ENCODE results near the gene AHNAK. TPM values are rescaled to one million over a fixed set of nuclear protein-coding genes. Genes with fewer than 3 reads are reported as not detected.
A peak's percentile ranks its signal among the peaks of the same experiment; 100 is the strongest.
"Not testable (repeated sequence)": the region's sequence is repeated elsewhere in the genome, so short reads cannot be mapped to it uniquely, and the experiment has no call there.

Gene AHNAK, protein sequence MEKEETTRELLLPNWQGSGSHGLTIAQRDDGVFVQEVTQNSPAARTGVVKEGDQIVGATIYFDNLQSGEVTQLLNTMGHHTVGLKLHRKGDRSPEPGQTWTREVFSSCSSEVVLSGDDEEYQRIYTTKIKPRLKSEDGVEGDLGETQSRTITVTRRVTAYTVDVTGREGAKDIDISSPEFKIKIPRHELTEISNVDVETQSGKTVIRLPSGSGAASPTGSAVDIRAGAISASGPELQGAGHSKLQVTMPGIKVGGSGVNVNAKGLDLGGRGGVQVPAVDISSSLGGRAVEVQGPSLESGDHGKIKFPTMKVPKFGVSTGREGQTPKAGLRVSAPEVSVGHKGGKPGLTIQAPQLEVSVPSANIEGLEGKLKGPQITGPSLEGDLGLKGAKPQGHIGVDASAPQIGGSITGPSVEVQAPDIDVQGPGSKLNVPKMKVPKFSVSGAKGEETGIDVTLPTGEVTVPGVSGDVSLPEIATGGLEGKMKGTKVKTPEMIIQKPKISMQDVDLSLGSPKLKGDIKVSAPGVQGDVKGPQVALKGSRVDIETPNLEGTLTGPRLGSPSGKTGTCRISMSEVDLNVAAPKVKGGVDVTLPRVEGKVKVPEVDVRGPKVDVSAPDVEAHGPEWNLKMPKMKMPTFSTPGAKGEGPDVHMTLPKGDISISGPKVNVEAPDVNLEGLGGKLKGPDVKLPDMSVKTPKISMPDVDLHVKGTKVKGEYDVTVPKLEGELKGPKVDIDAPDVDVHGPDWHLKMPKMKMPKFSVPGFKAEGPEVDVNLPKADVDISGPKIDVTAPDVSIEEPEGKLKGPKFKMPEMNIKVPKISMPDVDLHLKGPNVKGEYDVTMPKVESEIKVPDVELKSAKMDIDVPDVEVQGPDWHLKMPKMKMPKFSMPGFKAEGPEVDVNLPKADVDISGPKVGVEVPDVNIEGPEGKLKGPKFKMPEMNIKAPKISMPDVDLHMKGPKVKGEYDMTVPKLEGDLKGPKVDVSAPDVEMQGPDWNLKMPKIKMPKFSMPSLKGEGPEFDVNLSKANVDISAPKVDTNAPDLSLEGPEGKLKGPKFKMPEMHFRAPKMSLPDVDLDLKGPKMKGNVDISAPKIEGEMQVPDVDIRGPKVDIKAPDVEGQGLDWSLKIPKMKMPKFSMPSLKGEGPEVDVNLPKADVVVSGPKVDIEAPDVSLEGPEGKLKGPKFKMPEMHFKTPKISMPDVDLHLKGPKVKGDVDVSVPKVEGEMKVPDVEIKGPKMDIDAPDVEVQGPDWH (N-terminal part only)
- total RNA-seq = 100 to 1,000 TPM; 329 to 404 TPM
- long read RNA-seq, full-length matches to known transcripts = 65 of 88 reads
- long read RNA-seq, partial matches to known transcripts = 0 of 88 reads
- long read RNA-seq, other reads (novel, unspliced or antisense) = 23 of 88 reads

DNA sequence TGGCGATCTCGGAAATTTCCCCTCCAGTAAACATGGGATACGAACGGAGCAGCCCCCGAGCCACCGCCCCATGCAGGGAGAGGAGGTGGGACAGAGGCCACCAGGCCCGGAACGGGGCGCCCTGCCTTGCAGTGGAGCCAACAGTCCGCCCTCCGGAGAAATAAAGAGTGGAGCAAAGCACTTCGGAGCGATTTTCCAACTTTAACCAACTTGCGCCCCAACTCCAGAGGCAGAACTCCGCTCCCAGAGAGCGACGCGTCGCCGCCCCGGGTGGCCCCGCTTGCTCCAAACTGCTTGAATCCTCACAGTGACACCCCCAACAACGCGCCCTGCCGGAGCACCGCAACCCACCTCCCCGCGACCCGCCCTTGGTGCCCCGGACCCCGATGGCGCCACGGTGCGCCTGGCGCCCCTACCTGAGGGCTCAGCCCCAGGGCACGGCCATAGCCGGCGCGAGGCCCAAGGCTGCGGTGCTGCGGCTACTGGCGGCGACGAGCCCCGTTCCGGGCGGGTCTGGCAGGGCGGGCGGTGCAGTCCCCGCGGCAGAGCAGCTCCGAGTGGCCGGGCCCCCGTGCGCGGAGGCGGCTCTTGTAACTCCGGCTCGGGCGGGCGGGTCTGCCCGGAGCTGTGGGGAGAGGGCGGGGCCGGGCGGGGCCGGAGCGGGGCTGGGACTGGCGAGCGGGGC is at the start of gene AHNAK:
AHNAK (minus strand) TSS at position 563 of the 685 bp plus-strand sequence. CDS start 10,708 bp downstream, outside the sequence.
- intact Hi-C loops (cut with DNase I) = loop anchor here in 1 of 2 donors (10.0 kb wide), 1 partner anchor 152 kb away; no protein-coding TSS in a partner anchor
- DNase-seq (peak; percentile 87), ATAC-seq (peak; percentile 72 to 74)

- intact Hi-C loops (cut with DNase I) = no loop called here
- DNase-seq (no peak), ATAC-seq (no peak)
Observed at GRCh38 chr11:62595124-62595523, 48.5 kb upstream of the AHNAK start.

DNA sequence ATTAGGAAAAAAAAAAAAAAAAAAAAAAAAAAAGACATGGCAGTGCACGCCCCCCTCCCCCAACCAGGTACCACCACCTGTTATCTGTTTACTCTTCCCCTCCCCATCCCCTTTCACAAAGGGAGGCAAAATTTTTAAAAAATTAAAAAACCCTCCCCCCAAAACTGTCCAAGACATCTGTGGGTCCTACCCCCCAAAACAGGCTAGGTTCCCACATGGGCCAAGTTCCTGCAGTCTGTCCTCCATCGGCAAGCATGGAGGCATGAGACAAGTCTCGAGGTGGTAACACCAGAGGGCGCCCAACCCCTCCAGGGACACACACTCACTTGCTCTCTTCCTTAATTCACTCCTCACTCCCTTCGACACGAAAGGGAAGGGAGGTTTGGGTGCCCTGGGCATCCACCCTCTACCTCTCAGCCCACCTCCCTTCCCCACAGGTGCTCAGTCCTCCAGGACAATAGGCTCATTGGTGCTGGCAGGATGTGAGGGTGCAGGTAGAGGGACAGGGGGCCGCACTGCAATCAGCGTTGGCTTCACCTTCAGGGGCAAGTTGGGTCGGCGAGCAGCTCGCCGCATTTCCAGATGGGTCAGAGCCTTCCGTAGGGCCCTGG is 46.9 kb upstream of the AHNAK start:
- DNase-seq (peak; percentile 85), ATAC-seq (peak in 1 of 2 donors; percentile 22)
- intact Hi-C loops (cut with DNase I) = no loop called here

DNA sequence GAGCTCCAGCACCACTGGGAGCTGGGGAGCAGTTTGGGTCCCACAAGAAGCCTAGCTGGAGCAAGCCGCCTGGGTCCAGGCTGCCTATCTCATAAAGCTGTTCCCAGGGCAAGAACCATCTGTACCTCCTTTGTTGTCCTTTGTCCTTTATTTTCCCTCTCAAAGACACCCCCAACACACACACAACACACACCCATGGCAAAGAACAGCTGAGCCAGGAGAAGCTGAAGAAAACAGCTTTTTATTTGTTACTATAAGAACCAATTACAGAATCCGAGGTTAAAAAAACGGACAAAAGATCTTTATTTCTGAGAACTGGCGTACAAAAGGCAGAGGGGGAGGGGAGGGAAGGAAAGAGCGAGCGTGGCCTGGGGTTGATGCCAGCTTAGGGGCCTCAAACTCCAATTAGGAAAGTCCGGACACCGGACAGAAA is 46.4 kb upstream of the AHNAK start:
- intact Hi-C loops (cut with DNase I) = no loop called here
- DNase-seq = no peak
- ATAC-seq = no peak

DNA sequence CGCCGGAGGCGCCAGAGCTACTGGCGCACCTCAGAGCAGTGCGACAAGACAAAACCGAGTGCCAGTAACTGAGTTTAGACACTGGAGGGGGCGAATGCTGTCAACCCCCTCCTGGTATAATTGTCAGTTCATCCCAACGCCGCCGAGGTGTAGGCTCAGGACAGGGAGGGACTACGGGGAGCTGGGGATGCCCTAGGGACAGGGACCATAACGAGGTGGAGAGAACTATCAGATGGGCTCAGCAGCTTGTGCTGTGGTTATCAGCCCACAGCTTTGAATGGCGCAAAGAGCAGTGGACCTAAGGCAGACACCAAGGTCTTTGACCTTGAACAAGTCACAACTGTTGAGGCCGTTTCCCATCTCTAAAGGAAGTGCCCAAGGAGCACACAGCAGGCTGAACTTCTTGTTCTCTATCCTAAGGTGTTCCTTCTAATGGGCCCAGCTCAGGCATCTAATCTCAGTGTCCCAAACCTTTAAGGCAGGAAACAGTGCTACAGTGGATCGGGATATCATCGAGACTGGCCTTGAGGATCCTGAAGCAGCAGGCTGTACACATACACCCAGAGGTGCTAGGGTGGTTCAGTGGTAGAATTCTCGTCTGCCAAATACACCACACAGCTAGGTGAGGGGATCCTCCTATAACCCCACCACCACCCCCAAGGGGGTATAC is 45.7 kb upstream of the AHNAK start:
- ATAC-seq (peak; percentile 7 to 16), DNase-seq (no peak)
- intact Hi-C loops (cut with DNase I) = no loop called here

- DNase-seq (peak; percentile 96), ATAC-seq (peak; percentile 96 to 97)
- intact Hi-C loops (cut with DNase I) = no loop called here
Observed at GRCh38 chr11:62591448-62592145, 45.0 kb upstream of the AHNAK start, which contains the start of gene TUT1. Gene TUT1, minus strand, starts transcription at chr11:62591523. Its CDS starts 38 bp downstream, at chr11:62591485.

GRCh38 chr11:62588966-62589637 is 42.5 kb upstream of the AHNAK start:
- no peak for ATAC-seq
- intact Hi-C loops (cut with DNase I) = no loop called here
- DNase-seq = peak; percentile 14

DNA sequence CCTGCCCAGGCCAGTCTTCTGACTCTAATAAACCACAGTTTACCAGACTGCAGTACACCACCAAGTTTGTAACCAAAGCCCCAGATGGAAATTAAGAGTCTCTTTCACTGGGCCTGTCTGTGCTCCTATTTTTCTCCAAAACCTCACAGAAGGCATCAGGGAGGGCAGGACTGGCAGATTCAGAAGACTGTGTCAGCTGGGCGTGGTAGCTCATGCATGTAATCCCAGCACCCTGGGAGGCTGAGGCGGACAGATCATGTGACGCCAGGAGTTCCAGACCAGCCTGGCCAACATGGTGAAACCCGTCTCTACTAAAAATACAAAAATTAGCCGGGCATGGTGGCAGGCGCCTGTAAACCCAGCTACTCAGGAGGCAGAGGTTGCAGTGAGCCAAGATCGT is 38.8 kb upstream of the AHNAK start:
- DNase-seq; intact Hi-C loops (cut with DNase I); ATAC-seq: not testable (repeated sequence)

- ATAC-seq; intact Hi-C loops (cut with DNase I): not testable (repeated sequence)
- DNase-seq = peak; percentile 5
Observed at GRCh38 chr11:62581735-62582134, 35.1 kb upstream of the AHNAK start.

DNA sequence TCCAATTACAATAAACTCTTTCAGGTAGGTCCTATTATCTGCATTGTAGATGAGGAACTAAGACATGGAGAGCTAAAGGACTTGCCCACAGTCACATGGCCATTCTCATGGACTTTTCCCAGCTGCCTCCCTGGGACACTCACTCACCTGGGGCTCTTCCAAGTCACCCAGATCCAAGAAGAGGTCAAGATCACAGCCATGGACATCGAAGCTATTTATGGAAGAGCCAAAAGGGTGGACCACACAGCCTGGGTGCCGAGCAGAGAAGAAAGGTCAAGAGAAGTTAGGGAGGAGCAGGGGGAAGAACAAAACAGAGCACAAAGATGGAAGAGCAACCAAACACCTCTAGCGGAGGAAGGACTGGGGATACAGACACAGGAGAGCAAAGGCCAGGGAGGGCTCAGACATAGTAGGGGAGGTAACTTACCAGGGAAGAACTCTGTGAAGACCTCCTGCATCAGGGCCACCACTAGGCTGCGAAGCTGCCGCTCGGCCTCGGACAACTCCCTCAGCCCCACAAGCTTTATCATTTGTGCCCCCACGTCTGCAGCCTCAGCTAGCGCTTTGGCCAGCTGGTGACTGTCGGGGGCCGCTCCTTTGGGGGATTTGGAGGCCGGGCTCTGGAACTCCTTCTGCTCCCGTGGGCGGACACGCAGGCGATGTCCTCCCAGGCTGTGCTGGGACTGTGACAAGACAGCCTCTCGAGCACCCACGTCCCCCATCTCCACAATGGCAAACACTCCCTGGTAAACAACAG is 34.5 kb upstream of the AHNAK start:
- ATAC-seq (no peak), DNase-seq (peak; percentile 8)
- intact Hi-C loops (cut with DNase I) = no loop called here

DNA sequence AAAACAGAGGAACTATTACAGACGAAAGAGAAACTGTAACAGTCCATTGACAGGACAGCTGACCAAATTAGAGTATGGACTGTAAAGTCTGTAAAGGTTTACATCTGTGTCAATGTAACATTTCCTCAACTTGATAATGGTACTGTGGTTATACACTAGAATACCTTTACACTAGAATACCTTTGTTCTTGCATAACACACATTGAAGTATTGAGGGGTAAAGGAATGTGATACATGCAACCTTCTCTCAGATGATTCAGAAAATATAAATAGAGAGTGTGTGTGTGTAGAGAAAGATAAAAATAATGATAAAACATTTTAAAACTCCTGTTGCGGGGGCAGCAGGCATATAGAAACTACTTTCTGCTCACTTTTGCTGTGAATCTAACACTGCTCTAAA is 32.6 kb upstream of the AHNAK start:
- no peak for DNase-seq
- intact Hi-C loops (cut with DNase I) = no loop called here
- no peak for ATAC-seq

DNA sequence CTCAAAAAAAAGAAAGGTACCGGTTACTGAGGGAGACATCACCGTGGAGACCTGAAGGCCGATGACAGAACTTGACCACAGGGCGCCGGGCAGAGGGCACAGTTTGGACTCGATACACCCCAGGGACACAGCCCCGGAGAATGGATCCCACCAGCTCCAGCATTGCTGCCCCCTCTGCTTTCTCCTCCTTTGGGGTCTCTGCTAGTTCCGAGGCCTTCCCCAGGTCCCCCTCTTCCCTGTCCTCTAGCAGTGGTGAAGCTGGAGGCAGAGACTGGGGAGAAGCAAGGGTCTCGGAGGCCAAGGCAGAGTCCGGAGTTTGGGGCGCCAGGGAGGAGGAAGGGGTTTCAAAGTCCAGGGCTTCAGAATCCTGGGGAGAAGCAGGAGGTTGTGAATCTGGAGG is 31.9 kb upstream of the AHNAK start:
- intact Hi-C loops (cut with DNase I) = no loop called here
- no peak for ATAC-seq
- DNase-seq = peak; percentile 14

GRCh38 chr11:62577046-62577714 is 30.6 kb upstream of the AHNAK start:
- intact Hi-C loops (cut with DNase I) = no loop called here
- DNase-seq (peak; percentile 56), ATAC-seq (no peak)

DNA sequence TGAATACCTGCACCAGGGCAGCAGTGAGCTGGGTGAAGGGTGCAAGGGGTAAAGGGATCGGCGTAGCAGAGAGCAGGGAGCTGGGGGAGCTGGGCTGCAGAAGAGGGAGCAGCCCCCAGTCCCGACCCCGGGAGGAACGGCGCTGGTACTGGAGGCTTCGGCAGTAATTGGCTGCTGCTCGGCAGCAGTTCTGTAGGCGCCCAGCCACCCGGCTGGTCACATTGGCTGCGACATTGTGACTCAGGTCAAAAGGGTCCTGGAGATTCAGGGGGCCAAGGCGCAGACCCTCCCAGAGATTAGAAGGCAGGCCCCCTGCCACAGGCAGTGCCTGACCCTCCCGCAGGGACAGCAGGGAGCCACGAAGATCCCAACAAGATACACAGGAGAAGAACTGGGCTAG is 29.2 kb upstream of the AHNAK start:
- intact Hi-C loops (cut with DNase I) = no loop called here
- DNase-seq = peak; percentile 14
- ATAC-seq = no peak

- peak; percentile 29 for DNase-seq
- ATAC-seq = no peak
- intact Hi-C loops (cut with DNase I) = no loop called here
Observed at GRCh38 chr11:62575156-62575555, 28.6 kb upstream of the AHNAK start.
